MCF 10A (cell line): ENCODE results near the gene PDE1A. TPM values are rescaled to one million over a fixed set of nuclear protein-coding genes. Genes with fewer than 3 reads are reported as not detected.

ENCODE experiments used
- BruUV-seq: library from RNA; stranded (reverse); fragments of 400-500 nt; replicated peaks from 2 replicates; lab custom pipeline; 2021; lab: Mats Ljungman, UMichigan
- CTCF ChIA-PET: fragments of 300-600 bp; sonication (Branson Sonifier 250); formaldehyde crosslinking; extraction: SDS; loops from one replicate; lab custom pipeline; 2021; ENCODE audit warnings: antibody characterized with exemption, inconsistent platforms; lab: Yijun Ruan, JAX
- POLR2A ChIA-PET: fragments of 300-600, 350-650 bp; sonication (Branson Sonifier 250); formaldehyde crosslinking; extraction: SDS; loops from one replicate; lab custom pipeline; 2020; ENCODE audit warnings: antibody characterized with exemption, inconsistent platforms; lab: Yijun Ruan, JAX
- DNase-seq: peaks from one replicate; pipeline ENCODE4 v3.0.0-alpha.2; 2018; ENCODE audit not compliant: unreplicated experiment
- H3K27ac Mint-ChIP-seq: one replicate; pipeline ENCODE4 v1.8.0; 2022; ENCODE audit warnings: mild to moderate bottlenecking, low read depth, mixed read lengths; ENCODE audit not compliant: unreplicated experiment
- H3K27me3 Mint-ChIP-seq: one replicate; pipeline ENCODE4 v1.8.0; 2022; ENCODE audit warnings: mixed read lengths; ENCODE audit not compliant: insufficient read depth, unreplicated experiment
- H3K36me3 Mint-ChIP-seq: one replicate; pipeline ENCODE4 v1.8.0; 2022; ENCODE audit warnings: mild to moderate bottlenecking, moderate library complexity, mixed read lengths; ENCODE audit not compliant: insufficient read depth, unreplicated experiment
- H3K4me1 Mint-ChIP-seq: one replicate; pipeline ENCODE4 v1.8.0; 2022; ENCODE audit warnings: mixed read lengths; ENCODE audit not compliant: insufficient read depth, unreplicated experiment
- H3K4me3 Mint-ChIP-seq: one replicate; pipeline ENCODE4 v1.8.0; 2022; ENCODE audit warnings: mild to moderate bottlenecking, moderate library complexity, mixed read lengths; ENCODE audit not compliant: unreplicated experiment
- H3K9me3 Mint-ChIP-seq: one replicate; pipeline ENCODE4 v1.8.0; 2022; ENCODE audit warnings: mixed read lengths; ENCODE audit not compliant: unreplicated experiment
- intact Hi-C: fragments of 100-400 bp; cut with micrococcal nuclease; formaldehyde crosslinking; loops from 2 replicates; pipeline ENCODE4 v1.14.1; 2022
- total RNA-seq: library from RNA; stranded (reverse); gene quantifications from 2 replicates; pipeline ENCODE4 v1.2.3, GENCODE V29; 2022
- TF ChIP-seq, protein P1 (sequence below): fragments of 200-600 bp; IDR thresholded peaks from one replicate; pipeline ENCODE4 v1.8.0; 2022; ENCODE audit warnings: antibody characterized with exemption, mild to moderate bottlenecking; ENCODE audit not compliant: unreplicated experiment

The PDE1A gene
- total RNA-seq, 1 experiment from 2014 or later: 0.30 TPM

DNA sequence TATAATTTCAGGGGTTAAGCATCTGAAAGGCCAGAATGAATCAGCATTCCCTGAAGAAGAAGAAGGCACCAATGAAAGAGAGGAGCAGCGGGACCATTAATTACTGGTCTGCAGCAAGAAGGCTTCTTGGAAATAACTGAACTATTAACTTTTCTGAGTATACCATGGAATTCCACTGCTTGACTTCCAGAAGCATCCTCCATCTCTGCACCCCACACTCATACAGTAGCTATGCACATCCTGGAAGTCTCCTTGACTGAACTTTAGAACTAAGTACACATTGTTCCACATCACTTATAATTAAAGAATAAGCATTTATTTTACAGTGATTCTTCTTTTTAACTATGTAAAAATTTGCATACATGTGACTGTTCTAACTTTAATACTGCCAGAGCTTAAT, 309.6 kb downstream of the PDE1A start:
- TF ChIP-seq, protein P1, sequence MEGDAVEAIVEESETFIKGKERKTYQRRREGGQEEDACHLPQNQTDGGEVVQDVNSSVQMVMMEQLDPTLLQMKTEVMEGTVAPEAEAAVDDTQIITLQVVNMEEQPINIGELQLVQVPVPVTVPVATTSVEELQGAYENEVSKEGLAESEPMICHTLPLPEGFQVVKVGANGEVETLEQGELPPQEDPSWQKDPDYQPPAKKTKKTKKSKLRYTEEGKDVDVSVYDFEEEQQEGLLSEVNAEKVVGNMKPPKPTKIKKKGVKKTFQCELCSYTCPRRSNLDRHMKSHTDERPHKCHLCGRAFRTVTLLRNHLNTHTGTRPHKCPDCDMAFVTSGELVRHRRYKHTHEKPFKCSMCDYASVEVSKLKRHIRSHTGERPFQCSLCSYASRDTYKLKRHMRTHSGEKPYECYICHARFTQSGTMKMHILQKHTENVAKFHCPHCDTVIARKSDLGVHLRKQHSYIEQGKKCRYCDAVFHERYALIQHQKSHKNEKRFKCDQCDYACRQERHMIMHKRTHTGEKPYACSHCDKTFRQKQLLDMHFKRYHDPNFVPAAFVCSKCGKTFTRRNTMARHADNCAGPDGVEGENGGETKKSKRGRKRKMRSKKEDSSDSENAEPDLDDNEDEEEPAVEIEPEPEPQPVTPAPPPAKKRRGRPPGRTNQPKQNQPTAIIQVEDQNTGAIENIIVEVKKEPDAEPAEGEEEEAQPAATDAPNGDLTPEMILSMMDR: no peak
- Mint-ChIP-seq H3K27me3 (peaks cover 11% of the 10 kb centered on the region), H3K9me3 (no peaks in the 10 kb centered on the region), H3K4me3 (no peak overlapping the region), H3K36me3 (no peaks in the 10 kb centered on the region), H3K27ac (no peak overlapping the region), H3K4me1 (no peaks in the 10 kb centered on the region)
- ChIA-PET POLR2A (no interaction called here), CTCF (interaction anchor here (0.8 to 1.0 kb wide), 2 partner anchors 12 to 1992 kb away, joined by 3 read pairs; no protein-coding TSS in a partner anchor)
- no TSS peak for BruUV-seq
- DNase-seq: no peak
- intact Hi-C loops: no loop called here

DNA sequence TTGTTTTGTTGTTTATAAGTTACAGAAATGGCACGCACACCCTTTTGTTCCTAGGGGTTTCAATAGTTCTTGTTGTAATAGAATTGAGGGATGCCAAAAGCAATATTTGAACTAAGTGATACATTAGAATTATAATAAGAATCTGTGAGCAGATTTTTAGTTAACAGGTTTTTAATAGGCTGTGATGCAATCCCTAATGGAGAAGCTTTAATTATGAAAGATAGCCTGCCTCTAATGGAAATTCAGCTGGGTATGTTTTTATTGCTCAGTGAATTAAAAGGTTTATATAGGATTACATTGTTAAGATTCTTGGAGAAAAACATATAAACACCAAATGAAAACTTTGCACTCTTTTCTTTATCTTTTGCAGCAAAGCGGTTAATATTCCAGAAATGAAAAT, 310.1 kb downstream of the PDE1A start:
- BruUV-seq: no TSS peak
- CTCF ChIA-PET: no interaction called here
- H3K36me3 Mint-ChIP-seq: no peaks in the 10 kb centered on the region

GRCh38 chr2:182115258-182115657, 311.6 kb downstream of the PDE1A start:
- intact Hi-C loops: no loop called here
- ChIA-PET POLR2A (no interaction called here), CTCF (interaction anchor here (0.5 kb wide), 1 partner anchor 534 kb away, joined by 3 read pairs; no protein-coding TSS in a partner anchor)
- TF ChIP-seq, protein P1: no peak
- Mint-ChIP-seq H3K27ac (no peak overlapping the region), H3K4me1 (no peaks in the 10 kb centered on the region), H3K36me3 (no peaks in the 10 kb centered on the region), H3K4me3 (no peak overlapping the region), H3K9me3 (no peaks in the 10 kb centered on the region), H3K27me3 (peaks cover 11% of the 10 kb centered on the region)
- no peak for DNase-seq
- no TSS peak for BruUV-seq

More for the DNA sequence above, 310.1 kb downstream of the PDE1A start:
- no peak for DNase-seq
- TF ChIP-seq, protein P1: no peak
- intact Hi-C loops: no loop called here
- Mint-ChIP-seq H3K9me3 (no peaks in the 10 kb centered on the region), H3K4me3 (no peak overlapping the region), H3K27me3 (peaks cover 11% of the 10 kb centered on the region), H3K27ac (no peak overlapping the region), H3K4me1 (no peaks in the 10 kb centered on the region)
- POLR2A ChIA-PET: no interaction called here

DNA sequence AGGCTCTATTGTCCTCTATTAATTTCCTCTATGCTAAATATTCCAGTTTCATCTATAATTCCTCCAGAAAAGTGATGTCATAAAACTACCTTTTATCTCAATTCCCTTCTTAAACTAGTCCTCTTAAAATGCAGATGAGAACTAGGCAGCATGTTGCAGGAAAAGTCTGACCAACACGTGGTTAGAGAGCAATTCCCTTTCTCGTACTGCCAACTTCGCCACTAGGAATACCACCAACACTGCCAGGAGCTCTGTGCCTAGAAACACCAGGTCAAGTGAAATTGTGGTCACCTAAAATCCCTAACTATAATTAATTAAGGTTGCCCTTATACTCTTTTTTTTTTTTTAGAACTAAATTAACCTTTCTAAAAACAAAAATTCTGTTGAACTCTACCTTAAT, 313.5 kb downstream of the PDE1A start:
- TF ChIP-seq, protein P1: no peak
- Mint-ChIP-seq H3K27me3 (peaks cover 11% of the 10 kb centered on the region), H3K4me3 (no peak overlapping the region), H3K27ac (no peak overlapping the region), H3K9me3 (no peaks in the 10 kb centered on the region), H3K4me1 (no peaks in the 10 kb centered on the region), H3K36me3 (no peaks in the 10 kb centered on the region)
- DNase-seq: no peak
- ChIA-PET POLR2A (interaction anchor here (0.7 to 1.1 kb wide), 2 partner anchors 9 to 26 kb away, joined by 3 read pairs; no protein-coding TSS in a partner anchor), CTCF (interaction anchor here (0.6 to 1.1 kb wide), 2 partner anchors 21 to 204 kb away, joined by 3 read pairs; no protein-coding TSS in a partner anchor)
- BruUV-seq: no TSS peak
- intact Hi-C loops: no loop called here
